ENCODE measurements around the gene LYG1. TPM values are rescaled to one million over a fixed set of nuclear protein-coding genes. Genes with fewer than 3 reads are reported as not detected.
"Not testable (repeated sequence)": the region's sequence is repeated elsewhere in the genome, so short reads cannot be mapped to it uniquely, and the experiment has no call there.

Gene LYG1
- polyA plus RNA-seq (ENCODE audit: insufficient read length): 2.8 TPM

DNA sequence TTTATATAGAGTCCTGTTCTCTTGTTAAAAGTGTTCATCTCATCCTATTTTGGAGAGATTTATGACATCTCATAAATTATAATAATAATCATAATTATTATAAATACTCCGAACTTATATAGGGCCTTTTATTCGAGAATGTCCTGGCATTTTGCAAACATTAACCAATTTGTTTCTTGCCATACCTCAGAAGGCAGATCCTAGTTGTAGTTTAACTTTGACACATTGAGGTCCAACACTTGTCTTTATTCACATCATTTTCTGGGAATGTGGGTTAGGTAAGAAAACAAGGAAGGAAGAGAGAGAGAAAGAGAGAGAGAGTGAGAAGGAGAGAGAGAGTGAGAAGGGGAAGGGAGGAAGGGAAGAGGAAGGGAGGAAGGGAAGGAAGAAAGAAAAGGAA is at the start of gene LYG1:
Gene LYG1, minus strand, starts transcription at position 101 of the 400 bp plus-strand sequence. CDS start 5,527 bp downstream, outside the sequence.
- DNase-seq (ENCODE audit: low read depth): not testable (repeated sequence)

DNA sequence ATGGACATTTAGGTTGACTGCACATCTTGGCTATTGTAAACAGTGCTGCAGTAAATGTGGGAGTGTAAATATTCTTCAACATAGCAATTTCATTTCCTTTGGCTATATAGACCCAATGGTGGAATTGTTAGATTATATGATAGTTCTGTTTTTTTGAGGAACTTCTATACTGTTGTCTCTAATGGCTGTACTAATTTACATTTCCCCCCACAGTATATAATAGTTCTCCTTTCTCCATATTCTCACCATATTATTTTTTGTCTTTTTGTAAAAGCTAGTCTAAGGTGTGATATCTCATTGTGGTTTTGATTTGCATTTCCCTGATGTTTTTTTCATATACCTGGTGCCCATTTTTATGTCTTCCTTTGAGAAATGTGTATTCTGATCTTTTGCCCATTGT is 49.2 kb upstream of the LYG1 start:
- no peak for DNase-seq (ENCODE audit: low read depth)

DNA sequence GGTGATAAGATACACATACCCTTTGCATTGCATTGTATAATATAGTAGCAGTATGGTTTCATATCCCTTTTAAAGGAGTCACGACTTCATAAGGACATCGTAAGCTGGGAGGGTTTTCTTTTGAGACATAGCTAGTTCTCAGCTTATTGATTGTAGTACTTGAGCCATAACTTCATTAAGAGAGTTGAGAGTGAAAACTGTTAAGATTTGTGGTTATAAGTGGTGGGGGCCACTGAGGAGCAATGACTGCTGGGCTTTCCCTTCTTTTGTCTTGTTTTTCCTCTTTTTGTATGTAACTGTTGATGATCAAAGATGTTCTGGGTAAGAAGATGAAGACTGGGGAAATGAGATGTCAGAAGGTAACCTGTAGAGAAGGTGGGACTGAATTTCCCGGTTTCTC is 47.2 kb upstream of the LYG1 start:
- DNase-seq (ENCODE audit: low read depth): no peak

DNA sequence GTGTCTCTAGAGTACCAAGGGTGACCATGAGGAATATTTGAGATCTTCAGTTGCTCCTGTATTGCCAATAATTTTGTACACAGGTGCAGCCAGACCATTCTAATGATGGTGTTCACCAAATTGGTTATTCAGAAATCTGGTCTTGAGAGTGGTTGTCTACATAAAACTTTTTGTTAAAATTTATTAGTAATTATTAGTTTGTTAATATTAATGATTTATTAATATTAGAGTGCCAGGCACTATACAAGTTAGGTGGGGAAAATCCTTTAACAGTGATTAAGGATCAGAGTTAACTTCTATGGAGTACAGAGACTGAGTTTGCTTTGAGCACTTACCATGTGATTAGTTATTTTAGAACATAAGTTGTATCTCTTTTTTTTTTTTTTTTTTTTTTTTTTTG is 45.2 kb upstream of the LYG1 start:
- DNase-seq (ENCODE audit: low read depth): no peak

DNA sequence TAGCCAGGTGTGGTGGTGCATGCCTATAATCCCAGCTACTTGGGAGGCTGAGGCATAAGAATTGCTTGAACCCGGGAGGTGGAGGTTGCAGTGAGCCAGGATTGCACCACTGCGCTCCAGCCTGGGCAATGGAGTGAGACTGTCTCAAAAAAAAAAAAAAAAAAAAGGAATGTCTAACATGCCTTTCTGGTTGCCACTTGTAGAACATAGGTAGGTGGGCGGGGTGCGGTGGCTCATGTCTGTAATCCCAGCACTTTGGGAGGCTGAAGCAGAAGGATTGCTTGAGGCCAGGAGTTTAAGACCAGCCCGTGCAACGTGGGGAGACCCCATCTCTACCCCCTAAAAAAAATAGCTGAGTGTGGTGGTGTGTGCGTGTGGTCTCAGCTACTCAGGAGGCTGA is 44.4 kb upstream of the LYG1 start:
- not testable (repeated sequence) for DNase-seq (ENCODE audit: low read depth)

DNA sequence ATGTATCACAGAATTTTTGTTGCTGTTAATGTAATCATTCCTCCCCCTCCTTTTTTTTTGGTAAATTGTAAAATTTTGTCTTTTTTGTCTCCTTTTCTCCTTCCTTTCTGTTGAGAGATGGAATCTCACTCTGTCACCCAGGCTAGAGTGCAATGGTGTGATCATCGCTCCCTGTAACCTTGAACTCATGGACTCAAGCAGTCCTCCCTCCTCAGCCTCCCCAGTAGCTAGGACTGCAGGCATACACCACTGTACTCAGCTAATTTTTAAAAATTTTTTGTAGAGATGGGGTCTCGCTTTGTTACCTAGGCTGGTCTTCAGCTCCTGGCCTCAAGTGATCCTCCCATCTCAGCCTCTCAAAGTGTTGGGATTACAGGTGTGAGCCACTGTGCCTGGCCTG is 41.5 kb upstream of the LYG1 start:
- DNase-seq (ENCODE audit: low read depth): no peak

DNA sequence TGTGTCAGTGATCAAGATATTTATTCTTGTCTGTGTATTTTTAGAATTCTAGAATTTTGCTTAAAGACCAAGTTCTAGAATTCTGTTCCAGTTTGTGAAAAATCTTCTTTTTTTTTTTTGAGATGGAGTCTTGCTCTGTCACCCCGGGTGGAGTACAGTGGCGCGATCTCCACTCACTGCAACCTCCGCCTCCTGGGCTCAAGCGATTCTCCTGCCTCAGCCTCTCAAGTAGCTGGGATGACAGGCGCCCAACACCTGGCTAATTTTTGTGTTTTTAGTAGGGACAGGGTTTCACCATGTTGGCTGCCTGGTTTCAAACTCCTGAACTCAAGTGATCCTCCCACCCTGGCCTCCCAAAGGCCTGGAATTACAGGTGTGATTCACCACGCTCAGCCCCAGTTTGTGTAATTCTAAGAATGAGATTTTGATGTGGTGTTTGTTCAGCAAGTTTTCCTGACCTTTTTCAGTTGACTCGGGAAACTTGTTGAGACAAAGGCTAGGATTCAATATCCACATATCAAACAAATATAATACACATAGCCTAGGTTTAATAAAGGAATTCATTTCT is 39.8 kb upstream of the LYG1 start:
- no peak for DNase-seq (ENCODE audit: low read depth)

DNA sequence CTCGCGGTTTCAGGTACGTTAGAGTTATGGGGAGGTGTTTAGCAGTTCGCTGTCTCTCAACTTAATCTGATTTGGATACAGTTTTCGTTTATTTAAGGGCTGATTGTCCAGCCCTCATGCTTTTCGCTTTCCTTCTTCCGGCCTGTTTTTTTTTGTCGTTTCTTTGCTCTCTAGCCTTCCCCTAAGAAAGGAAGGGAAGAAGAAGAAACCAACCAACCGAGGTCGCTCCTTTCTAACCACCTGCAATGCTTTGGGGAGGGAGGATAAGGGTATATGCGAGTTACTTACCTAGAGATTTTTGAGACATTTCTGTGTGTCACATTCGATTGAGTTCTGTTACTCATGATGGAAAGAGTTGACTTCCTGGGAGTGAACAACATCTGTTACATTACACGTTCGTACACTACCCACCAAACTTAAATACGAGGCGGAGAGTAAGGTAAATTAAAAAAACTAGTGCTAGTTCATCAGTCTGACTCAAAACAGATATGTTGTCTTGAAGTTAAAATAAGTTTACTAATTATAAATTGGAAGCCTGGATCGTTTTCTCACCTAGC is 37.1 kb upstream of the LYG1 start:
- no peak for DNase-seq (ENCODE audit: low read depth)

DNA sequence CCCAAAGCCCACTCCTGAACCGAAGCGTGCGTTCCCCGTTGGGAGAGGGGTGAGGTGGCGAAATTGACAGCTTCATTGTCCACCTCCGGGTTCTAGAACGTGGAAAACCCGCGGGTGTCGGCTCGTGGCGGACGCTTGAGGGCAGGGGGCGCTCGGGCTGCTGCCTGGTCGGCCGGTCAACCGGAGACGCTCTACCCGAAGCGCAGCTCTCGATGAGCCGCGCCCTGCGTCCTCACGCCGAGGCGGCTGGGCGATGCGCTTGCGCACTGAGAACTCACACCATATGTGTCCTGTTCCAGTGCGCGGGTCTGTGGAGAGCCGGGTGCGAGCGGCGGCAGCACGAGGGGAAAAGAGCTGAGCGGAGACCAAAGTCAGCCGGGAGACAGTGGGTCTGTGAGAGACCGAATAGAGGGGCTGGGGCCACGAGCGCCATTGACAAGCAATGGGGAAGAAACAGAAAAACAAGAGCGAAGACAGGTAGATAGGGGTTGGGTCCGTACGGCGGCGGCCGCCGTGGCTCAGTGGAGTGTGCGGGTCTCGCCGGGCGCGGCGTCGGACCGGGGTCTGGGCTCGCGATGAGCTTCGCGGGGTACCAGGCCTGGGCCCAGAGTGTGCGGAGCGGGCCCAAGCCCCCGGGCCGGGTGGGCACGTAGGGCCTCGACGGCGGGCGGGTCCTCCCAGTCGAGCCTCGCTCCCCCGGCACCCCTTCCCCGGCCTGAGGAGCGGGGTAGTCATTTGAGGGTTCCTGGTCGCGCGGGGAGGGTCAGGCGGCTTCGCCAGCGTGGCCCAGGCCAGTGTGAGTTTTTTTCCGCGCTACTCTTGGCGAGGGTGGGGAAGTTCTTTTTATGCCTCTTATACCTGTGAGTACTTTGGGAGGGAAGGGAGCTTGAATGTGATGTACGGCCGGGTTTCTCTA is 36.4 kb upstream of the LYG1 start, which contains the start of gene EIF5B:
Gene EIF5B, plus strand, starts transcription at position 277 of the 916 bp plus-strand sequence. Its CDS starts 166 bp downstream, at position 443.
- peak; percentile 92 for DNase-seq (ENCODE audit: low read depth)

DNA sequence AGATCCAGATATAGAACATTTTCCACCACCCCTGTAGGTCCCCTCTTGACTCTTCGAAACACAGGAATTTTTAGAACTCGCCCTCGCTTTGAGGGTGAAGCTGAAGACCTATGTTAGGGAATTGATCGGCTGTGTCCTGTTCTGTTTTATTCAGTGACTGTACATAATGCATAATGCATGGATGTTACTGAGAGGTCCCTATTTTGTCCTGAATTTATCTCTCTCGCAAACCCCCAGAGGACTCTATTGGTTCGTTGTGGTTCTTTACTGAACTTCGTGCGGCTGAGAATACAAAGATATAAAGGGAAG is 35.8 kb upstream of the LYG1 start:
- peak; percentile 29 for DNase-seq (ENCODE audit: low read depth)

DNA sequence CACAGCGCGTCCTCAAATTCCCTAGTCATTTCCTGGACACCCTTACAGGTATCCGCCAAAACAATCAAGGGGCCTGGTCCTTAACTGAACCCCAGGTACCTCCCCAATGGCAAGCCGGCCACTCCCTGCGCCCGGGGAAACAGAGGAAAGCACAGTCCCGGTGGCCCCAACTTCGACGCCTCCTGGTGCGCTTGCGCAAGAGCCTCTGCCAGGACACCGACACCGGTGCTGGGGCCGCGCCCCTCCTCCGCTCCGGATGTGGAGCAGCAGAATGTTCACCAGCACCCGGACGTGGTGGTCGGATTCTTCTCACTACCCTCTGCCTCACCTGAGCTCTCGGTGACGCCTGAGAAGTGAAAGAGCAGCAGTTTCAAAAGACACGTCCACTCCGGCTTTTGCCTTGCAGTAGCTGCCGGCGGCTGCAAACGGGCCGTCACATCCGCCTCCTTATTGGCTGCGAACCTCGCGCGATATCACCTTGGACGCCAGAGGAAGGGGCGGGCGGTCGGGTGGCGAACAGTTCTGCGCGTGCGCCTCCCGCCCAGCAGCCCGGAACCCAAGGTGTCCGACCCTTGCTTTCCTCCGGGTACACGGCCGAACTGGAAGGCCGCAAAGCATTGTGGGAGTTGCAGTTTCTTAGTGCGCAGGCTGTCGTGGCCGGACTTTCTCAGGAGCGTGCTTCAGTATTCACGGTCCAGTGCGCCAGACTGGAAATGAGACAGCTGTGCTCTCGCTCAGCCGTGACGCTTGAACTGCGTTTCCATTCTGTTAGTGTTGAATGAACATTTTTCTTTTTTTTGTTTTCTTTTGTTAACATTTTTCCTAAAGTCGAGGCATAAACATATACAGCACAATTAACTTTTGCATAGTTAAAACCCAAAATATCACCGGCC is 35.2 kb upstream of the LYG1 start, which contains the start of gene TXNDC9:
Gene TXNDC9, minus strand, starts transcription at position 423 of the 893 bp plus-strand sequence. CDS start 3,123 bp downstream, outside the sequence.
- DNase-seq (ENCODE audit: low read depth): peak; percentile 99

DNA sequence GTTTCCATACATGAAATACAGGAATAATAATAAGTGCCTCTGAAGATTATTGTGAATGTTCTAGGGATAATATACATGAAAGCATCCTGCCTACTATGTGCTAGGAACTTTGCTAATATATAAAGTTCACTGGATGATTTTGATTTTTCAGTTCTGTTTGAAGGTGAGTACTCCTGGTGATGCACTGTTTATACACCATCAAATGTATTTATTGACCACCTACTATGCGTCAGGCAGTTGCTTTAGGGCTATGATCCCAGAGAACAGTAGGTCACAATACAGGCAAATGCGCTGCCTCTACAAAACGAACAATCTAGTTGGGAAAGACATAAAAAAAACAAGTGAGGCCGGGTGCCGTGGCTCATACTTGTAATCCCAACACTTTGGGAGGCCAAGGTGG is 24.4 kb upstream of the LYG1 start:
- no peak for DNase-seq (ENCODE audit: low read depth)

DNA sequence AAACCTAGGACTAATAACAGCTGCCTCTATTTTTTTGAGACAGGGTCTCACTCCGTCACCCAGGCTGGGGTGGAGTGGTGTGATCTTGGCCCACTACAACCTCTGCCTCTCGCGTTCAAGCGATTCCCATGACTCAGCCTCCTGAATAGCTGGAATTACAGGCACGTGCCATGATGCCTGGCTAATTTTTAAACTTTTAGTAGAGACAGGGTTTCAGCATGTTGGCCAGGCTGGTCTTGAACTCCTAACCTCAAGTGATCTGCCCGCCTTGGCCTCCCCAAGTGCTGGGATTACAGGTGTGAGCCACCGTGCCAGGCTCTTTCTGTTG is 16.8 kb upstream of the LYG1 start:
- not testable (repeated sequence) for DNase-seq (ENCODE audit: low read depth)

DNA sequence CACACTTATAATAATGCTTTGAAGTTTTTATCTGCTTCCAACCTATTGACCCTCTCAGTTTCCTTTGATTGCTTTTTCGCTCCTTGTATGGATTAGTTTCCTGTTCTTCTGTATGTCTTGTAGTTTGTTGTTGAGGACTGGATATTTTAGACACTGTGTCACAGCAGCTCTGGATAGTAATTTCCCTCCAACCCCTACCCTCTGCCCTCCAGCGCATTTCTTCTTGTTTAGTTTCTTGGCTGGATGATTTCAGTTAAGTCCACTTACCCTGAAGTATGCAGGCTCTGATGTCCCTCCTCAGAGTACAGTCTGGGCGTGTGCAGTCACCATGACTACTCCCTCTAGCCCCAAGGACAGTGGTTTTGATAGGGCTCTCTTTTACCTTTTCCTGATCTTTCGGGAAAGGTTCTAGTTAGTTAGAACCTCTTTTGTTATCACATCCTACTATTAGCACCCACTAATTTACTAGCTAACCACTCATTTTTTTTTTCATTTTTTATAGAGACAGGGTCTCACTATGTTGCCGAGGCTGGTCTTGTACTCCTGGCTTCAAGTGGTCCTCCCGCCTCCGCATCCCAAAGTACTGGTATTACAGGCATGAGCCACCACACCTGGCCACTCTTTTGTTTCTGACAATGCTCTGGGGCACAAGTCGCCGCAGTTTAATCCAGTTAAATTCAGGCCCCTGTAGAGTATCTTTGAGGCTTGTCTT is 16.3 kb upstream of the LYG1 start:
- no peak for DNase-seq (ENCODE audit: low read depth)

DNA sequence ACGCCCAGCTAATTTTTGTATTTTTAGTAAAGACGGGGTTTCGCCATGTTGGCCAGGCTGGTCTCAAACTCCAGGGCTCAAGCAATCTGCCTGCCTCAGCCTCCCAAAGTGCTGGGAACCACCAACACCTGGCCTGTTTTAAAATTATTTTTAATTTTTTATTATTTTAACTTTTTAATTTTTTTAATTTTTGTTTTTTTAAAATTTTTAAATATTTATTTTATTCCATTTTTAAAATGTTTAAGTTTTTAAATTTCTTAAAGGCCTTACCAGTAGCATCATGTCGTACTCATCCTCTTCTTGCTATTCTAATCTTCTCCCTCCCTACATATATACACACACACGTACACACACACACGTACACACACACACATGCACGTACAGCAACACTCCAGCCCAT is 1.4 kb downstream of the LYG1 start:
- DNase-seq (ENCODE audit: low read depth): no peak

DNA sequence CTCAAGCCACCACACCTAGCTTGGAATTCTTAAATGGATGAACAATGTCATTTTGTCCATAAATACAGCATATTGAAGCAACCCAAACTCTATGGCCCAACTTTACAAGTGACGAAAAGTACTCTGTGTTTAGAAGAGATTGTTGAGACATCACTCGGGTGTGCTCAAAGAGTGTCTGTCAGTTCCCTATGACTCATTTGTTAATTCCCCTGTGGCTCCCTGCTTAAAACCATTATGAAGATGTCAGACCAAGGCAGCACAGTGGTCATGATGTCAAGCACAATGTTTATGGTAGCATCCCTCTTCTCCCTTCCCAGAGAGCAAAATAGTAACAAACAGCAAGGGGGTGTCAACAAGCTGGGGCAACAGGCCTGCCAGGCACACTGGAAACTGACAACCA is 3.0 kb downstream of the LYG1 start:
- DNase-seq (ENCODE audit: low read depth): no peak

DNA sequence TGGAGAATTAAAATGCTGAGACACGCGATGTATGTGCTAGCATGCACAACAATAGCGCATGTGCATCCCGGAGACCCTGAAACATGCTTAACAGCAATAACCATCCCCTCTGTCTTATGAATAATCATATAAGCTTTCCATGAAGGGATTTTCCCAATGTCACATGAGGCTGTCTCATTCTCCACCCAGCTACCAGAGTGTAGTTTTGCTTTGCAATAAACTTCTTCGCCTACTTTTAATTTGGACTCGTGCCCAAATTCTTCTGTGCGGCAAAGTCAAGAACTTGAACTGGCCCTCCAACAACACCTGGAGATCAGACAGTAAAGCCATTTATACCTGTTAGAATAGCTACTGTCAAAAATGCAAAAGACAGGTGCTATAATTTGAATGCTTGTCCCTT is 15.5 kb downstream of the LYG1 start:
- DNase-seq (ENCODE audit: low read depth): no peak

DNA sequence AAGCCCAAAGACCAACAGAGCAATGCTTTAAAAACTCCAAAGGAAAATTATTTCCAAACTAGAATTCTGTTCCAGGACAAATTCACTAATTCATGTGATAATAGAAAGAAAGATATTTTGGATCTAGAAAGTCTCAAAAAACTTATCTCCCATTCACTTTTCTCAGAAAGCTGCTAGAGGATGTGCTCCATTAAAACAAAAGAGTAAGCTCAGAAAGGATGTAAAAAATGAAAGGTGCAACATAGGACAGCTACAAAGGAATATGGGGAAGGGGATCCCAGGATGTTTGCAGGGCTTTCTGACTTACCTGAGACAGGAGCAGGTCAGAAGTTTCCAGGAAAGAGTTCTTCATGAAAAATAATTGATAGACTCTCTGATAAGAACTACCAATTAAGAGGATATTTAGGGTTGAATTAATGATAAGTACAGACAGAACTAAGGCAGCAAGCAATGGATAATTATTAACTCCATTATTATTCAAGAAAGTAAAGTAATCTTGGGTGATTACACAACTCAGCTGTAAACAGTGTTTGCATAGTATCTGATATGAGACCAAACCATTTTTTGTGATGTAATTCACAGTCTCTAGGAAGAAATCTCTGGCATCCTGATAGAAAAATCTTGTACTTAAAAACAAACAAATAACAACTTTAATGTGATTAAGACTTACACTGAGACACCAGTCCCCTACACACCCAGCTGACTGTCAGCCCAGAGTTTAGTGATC is 20.9 kb downstream of the LYG1 start:
- no peak for DNase-seq (ENCODE audit: low read depth)

DNA sequence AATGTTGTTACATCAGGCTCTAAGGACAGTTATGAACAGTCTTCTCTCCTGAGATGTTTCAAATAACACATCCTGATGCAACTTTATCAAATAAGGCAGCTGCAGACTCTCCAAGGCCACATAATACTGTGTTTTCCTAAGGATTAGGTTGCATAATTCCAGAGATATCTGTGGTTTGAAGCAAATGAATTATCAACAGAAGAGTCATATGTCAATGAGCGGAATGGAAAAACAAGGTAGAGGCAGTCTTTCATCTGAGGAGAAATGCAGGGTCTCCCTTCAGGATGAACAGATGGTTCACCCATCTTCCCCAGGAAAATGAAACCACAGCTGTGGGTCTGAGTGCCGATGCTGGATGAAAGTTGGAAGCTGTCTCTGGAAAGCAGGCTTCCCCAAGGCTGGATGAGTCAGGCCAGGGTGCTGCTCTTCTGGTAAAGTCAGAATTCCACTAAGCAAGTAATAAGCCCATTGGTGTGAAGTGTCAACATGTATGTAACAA is 22.2 kb downstream of the LYG1 start:
- no peak for DNase-seq (ENCODE audit: low read depth)

DNA sequence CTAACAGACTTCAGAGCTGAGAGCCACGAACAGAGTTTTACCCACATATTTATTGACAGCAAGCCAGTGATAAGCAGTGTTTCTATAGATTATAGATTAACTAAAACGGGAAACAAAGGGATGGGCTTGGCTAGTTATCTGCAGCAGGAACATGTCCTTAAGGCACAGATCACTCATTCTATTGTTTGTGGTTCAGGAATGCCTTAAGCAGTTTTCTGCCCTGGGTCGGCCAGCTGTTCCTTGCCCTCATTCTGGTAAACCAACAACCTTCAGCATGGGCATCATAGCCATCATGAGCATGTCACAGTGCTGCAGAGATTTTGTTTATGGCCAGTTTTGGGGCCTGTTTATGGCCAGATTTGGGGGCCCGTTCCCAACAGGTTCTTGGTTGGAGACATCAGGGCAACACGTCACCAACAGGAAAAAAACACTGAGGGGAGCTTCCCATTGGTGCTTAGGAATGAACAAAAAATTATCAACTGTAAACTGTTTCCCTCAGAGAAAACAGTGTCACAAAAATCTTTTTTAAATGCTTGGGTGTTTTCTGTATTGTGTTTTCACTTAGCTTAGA is 22.7 kb downstream of the LYG1 start:
- not testable (repeated sequence) for DNase-seq (ENCODE audit: low read depth)

All from forelimb muscle (tissue), 1 donor.